ENCODE data around the gene SF3A2. TPM values are rescaled to one million over a fixed set of nuclear protein-coding genes. Genes with fewer than 3 reads are reported as not detected.
A peak's percentile ranks its signal among the peaks of the same experiment; 100 is the strongest.

Gene SF3A2
- total and polyA plus RNA-seq, 2 donors (not counting 1 experiment from before 2014, with no cell fraction given), result 98.2 to 140 TPM

- peak overlapping the region; percentile 53 for H3K27ac Mint-ChIP-seq
- H3K4me3 Mint-ChIP-seq, result no peak overlapping the region
- no peaks in the 10 kb centered on the region for H3K27me3 Mint-ChIP-seq
- H3K9ac ChIP-seq (ENCODE audit: low read length), result no peak overlapping the region
- peaks cover 37 to 49% of the 10 kb centered on the region in 2 donors for H3K4me1 ChIP-seq (ENCODE audit: control insufficient read depth in 2 of 2, insufficient read depth in 2 of 2, low read length in 2 of 2)
- ChIA-PET POLR2A (interaction anchor here (0.6 to 3.4 kb wide), 6 partner anchors 11 to 272 kb away, joined by 3 to 65 read pairs (median 12); no protein-coding TSS in a partner anchor), CTCF (interaction anchor here (1.0 to 3.2 kb wide), 3 partner anchors 8 to 12 kb away, joined by 3 to 30 read pairs (median 26); no protein-coding TSS in a partner anchor)
- H3K79me2 ChIP-seq (ENCODE audit: control insufficient read depth, insufficient read depth, low read length), result peaks cover 27% of the 10 kb centered on the region
- H2AFZ ChIP-seq (ENCODE audit: insufficient read depth, low read depth, low read length, poor library complexity, severe bottlenecking), result no peak overlapping the region
- H3K4me1 Mint-ChIP-seq, result peaks cover 48% of the 10 kb centered on the region
- no peaks in the 10 kb centered on the region for H3K27me3 ChIP-seq (replicated peaks in 1 of 4; ENCODE audit: control extremely low read depth in 1 of 4, control insufficient read depth in 3 of 4, insufficient read depth in 4 of 4, low read length in 3 of 4)
- H3K9me3 Mint-ChIP-seq (ENCODE audit: insufficient read depth), result no peaks in the 10 kb centered on the region
- WGBS (ENCODE audit: insufficient coverage), result 91% methylated on average over 16 of the region's 20 CpGs
- TF ChIP-seq EZH2 (IDR thresholded peaks at IDR 0.05; ENCODE audit: borderline replicate concordance, insufficient read depth, low read depth, low read length, poor library complexity, severe bottlenecking) (no peak), CTCF (IDR thresholded peaks at IDR 0.05) (no peak)
- H3K36me3 ChIP-seq (replicated peaks in 1 of 2; ENCODE audit: control extremely low read depth in 1 of 2, control insufficient read depth in 1 of 2, extremely low read depth in 1 of 2, insufficient read depth in 2 of 2, low read length in 1 of 2), result no peaks in the 10 kb centered on the region
- H3K27ac ChIP-seq (ENCODE audit: low read length in 2 of 2), result no peak overlapping the region
- H3K9me3 ChIP-seq (ENCODE audit: control extremely low read depth in 1 of 3, control insufficient read depth in 2 of 3, insufficient read depth in 1 of 3, low read length in 2 of 3), result no peaks in the 10 kb centered on the region
- DNase-seq, result no peak
- H3K4me3 ChIP-seq (ENCODE audit: control extremely low read depth in 1 of 5, extremely low read depth in 1 of 5, insufficient read depth in 1 of 5, low read depth in 2 of 5, low read length in 4 of 5), result no peak overlapping the region
- peaks cover 11% of the 10 kb centered on the region for H4K20me1 ChIP-seq (ENCODE audit: control insufficient read depth, insufficient read depth, low read length, poor library complexity, severe bottlenecking)
- ATAC-seq (ENCODE audit: low read depth), result no peak
- H3K4me2 ChIP-seq (replicated peaks; ENCODE audit: low read depth, low read length, poor library complexity, severe bottlenecking), result no peak overlapping the region
- intact Hi-C loops (cut with micrococcal nuclease), result loop anchor here (5.0 kb wide), 1 partner anchor 34 kb away; no protein-coding TSS in a partner anchor
Observed at GRCh38 chr19:2286402-2287140, 49.9 kb downstream of the SF3A2 start.
